GM06990 (cell line): ENCODE results near the gene DHX15.

Experiments
- DNase-seq: peaks from one replicate; pipeline ENCODE4 v3.0.0-alpha.2; 2011; ENCODE audit not compliant: insufficient read length; ENCODE audit errors: extremely low read depth
- H3K27me3 ChIP-seq: replicated peaks from 2 replicates; pipeline ENCODE4 v1.6.0; 2011; ENCODE audit warnings: low read length; ENCODE audit not compliant: control insufficient read depth, insufficient read depth
- H3K36me3 ChIP-seq: 2 replicates; pipeline ENCODE4 v1.5.1; 2011; ENCODE audit warnings: low read length; ENCODE audit not compliant: control insufficient read depth, insufficient read depth
- H3K4me3 ChIP-seq: replicated peaks from 2 replicates; pipeline ENCODE4 v1.5.1; 2011; ENCODE audit warnings: low read depth, mild to moderate bottlenecking, control low read depth, low read length
- TF ChIP-seq, protein P1 (sequence below): IDR thresholded peaks from 2 replicates; pipeline ENCODE4 v1.5.1; 2011; ENCODE audit warnings: low read length, control low read depth, mild to moderate bottlenecking, inconsistent platforms; ENCODE audit not compliant: insufficient read depth, poor library complexity, severe bottlenecking

The DHX15 gene

DNA sequence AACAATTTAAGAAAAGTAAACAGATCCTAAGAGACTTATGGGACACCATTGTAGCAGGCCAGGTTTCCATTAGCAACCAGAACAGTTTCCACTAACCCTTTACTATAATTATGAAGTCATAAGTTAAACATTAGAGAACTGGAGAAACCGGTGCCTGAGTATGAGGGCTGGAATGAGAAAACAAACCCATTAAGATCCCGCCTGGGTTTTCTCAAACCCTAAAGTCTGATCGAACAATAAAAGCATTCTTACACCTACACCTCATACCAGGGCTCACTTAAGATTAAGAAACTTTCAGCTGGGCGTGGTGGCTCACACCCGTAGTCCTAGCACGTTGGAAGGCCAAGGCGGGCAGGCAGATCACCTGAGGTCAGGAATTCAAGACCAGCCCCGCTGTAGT is 13.7 kb upstream of the DHX15 start:
- Histone ChIP-seq H3K36me3 (no peaks in the 10 kb centered on the region), H3K27me3 (no peaks in the 10 kb centered on the region), H3K4me3 (no peak overlapping the region)
- no peak for DNase-seq
- TF ChIP-seq, protein P1, sequence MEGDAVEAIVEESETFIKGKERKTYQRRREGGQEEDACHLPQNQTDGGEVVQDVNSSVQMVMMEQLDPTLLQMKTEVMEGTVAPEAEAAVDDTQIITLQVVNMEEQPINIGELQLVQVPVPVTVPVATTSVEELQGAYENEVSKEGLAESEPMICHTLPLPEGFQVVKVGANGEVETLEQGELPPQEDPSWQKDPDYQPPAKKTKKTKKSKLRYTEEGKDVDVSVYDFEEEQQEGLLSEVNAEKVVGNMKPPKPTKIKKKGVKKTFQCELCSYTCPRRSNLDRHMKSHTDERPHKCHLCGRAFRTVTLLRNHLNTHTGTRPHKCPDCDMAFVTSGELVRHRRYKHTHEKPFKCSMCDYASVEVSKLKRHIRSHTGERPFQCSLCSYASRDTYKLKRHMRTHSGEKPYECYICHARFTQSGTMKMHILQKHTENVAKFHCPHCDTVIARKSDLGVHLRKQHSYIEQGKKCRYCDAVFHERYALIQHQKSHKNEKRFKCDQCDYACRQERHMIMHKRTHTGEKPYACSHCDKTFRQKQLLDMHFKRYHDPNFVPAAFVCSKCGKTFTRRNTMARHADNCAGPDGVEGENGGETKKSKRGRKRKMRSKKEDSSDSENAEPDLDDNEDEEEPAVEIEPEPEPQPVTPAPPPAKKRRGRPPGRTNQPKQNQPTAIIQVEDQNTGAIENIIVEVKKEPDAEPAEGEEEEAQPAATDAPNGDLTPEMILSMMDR, result no peak

DNA sequence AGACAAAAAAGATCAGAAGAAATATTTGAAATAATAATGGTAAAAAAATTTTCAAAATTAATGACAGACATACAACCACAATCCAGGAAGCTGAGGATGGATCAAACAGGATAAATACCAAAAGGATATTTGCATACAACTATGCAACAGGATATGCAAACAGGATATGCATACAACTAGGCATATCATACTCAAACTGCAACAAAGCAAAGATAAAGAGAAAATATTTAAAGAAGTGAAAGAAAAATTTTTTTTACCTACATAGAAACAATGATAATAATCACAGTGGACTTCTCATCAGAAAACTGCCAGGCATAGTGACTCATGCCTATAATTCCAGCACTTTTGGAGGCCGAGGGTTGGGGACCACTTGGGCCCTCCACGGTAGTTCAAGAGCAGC is 11.3 kb upstream of the DHX15 start:
- no peak for DNase-seq
- Histone ChIP-seq H3K4me3 (no peak overlapping the region), H3K27me3 (no peaks in the 10 kb centered on the region), H3K36me3 (no peaks in the 10 kb centered on the region)
- TF ChIP-seq, protein P1, result no peak

DNA sequence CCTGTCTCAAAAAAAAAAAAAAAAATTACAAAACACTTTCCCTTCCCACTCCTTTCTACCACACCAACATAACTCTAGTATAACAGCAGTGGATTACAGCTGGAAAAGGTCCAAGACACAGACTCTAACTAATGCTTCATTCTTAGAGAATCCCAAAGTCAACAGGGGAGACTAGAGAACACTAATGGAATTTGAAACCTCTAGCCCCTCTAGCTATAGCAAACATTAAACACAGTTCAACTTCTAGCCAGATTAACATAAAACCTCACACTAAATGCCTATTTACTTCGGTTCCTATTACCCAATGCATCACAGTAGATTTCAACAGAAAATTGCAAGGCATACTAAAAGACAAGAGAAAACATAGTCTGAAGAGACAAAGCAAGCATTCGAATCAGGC is 10.5 kb upstream of the DHX15 start:
- TF ChIP-seq, protein P1, result no peak
- Histone ChIP-seq H3K36me3 (no peaks in the 10 kb centered on the region), H3K27me3 (no peaks in the 10 kb centered on the region), H3K4me3 (no peak overlapping the region)
- no peak for DNase-seq

DNA sequence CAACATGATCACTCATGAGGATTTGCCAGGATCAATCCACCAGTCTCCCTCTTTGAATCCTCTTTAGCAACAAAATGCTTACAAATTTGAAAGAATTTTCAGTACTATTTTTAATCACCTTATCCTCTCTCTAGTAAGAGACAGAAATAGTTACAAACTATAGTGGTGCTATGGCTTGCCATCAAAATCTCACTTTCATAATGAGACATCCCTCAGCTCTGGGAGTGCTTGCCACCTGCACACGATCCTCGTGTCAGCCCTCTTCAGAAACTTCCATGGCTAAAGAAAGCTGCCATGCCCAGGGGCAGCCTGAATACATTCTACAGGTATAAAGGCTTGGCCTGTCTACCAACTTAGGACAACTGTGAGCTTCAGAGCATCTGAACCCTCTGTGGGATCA is 5.1 kb upstream of the DHX15 start:
- H3K36me3 ChIP-seq, result no peaks in the 10 kb centered on the region
- TF ChIP-seq, protein P1, result no peak
- DNase-seq, result peak; percentile 15
- H3K27me3 ChIP-seq, result no peaks in the 10 kb centered on the region
- H3K4me3 ChIP-seq, result no peak overlapping the region

DNA sequence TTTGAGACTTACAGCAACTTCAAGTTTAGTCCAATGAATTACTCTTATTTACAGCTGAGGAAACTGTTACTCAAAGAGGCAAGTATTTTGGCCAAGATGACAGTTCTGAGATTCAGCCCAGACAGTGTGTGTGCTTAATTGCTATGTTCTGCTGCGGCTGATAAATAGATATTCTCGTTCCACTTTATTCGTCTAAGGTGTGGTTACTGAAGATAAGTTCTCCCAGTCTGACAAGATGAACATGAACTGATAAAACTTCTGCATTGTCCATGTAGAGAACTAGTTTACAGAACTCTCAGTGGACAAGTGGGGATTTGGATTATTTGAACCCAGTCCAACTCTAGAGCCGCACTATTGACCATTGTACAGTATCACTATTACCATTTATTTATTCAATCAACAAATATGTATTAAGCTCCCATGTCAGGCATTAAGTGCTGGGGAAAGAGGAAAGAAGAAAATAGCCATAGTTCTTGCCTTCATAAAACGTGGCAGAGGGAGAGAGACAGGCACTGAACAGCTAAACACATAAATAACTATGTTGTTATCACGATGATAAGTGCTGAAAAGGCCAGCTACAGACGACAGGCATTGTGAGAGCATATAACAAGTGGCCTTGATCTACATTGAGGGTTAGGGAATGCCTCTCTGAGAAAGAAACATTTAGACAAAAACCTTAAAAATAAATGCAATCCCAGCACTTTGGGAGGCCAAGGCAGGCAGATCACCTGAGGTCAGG is 4.0 kb upstream of the DHX15 start:
- H3K27me3 ChIP-seq, result no peaks in the 10 kb centered on the region
- no peak for DNase-seq
- TF ChIP-seq, protein P1, result no peak
- no peaks in the 10 kb centered on the region for H3K36me3 ChIP-seq
- no peak overlapping the region for H3K4me3 ChIP-seq
